Activated naive CD8-positive, alpha-beta T cell treated with anti-CD3 and anti-CD28 coated beads, Interleukin-2, amount 50 U/mL, for 16 hours (primary cell): Measurements from ENCODE around the gene NHP2.
"Not testable (repeated sequence)": the region's sequence is repeated elsewhere in the genome, so short reads cannot be mapped to it uniquely, and the experiment has no call there.

Experiments used
- DNase-seq: peaks from one replicate; pipeline ENCODE4 v3.0.0-alpha.2; 2020; ENCODE audit warnings: low read depth, low spot score

NHP2 gene

DNA sequence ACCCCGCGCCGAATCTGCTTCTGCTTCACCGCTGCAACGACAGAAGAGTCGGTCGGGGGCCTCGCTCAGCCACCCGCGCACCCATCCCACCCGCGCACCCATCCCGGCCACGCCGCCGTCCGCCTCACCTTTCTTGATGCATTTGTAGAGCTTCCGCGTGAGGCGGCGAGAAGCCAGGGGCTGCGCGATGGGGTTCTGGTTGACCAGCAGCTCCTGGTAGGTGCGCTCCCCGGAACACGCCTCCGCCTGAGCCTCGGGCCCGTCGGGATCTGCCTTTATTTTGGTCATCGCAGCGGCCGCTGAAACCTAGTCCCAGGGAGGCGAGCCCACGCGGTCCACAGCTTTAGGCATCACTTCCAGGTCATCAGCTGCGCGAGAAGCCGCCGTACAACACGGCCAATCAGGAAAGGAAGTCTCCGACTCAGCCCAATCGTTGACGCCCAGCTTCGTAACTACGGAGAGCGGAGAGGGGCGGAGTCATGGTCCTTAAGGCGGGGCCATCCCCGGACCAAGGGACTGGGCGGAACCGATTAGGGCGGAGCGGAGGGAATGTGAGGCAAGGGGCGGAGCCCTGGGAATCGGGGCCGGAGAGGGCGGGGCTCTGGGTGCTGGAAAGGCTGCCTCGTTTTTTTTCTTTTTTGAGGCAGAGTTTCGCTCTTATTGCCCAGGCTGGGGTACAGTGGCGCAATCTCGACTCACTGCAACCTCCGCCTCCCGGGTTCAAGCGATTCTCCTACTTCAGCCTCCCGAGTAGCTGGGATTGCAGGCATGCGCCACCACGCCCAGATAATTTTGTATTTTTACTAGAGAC is at the start of gene NHP2:
NHP2 (minus strand) TSS at position 356 of the 811 bp plus-strand sequence; CDS start at position 288, 68 bp downstream.
- DNase-seq = peak; percentile 97

DNA sequence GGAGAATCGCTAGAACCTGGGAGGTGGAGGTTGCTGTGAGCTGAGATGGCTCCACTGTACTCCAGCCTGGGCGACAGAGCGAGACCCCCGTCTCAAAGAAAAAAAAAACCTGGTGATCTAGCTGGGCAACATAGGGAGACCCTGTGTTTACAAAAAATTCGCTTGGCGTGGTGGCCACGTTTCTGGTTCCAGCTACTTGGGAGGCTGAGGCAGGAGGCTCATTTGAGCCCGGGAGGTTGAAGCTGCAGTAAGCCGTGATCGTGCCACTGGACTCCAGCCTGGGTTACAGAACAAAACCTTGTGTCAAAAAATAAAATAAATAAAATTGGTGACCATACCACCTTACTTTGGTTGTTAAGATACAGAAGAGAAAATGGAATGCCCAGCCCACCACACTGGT is 48.9 kb upstream of the NHP2 start:
- DNase-seq = no peak

DNA sequence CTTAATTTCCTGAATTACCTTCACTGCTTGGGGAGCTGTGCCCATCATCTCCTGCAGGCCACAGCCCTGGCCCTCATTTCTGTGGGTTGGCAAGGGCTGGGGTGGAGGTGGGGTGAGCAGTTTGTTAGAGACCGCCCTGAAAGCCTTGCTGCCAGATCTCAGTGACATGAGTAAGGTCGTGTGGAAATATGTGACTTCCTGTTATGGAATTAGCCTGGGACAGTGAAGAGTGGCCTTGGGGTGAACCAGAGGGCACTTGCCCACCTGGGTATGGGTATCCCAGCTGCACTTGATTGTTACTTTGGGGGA is 48.2 kb upstream of the NHP2 start:
- no peak for DNase-seq

DNA sequence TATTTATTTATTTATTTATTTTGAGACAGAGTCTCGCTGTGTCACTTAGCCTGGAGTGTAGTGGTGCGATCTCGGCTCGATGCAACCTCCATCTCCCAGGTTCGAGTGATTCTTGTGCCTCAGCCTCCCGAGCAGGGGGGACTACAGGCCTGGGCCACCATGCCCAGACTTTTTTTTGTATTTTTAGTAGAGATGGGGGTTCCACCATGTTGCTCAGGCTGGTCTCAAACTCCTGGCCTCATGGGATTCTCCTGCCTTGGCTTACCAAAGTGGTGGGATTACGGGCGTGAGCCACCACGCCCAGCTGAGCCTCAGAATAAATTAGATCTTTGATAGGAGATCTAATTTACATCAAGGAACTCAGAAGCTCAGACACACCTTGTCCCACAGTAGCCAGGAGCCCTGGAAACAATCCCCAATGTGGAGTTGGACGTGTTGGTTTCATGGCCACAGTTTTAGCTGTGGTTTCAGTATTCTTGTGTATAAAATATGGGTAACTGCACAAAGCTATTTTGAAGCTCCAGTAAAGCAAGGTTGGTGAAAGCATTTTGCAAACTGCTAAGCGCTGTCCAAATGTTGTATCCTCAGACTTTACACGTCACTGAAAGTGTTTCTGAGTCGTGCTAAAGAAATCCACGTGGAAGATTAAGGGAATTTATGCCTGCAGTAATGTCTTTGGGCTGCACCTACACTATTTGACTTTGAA is 47.7 kb upstream of the NHP2 start:
- no peak for DNase-seq

DNA sequence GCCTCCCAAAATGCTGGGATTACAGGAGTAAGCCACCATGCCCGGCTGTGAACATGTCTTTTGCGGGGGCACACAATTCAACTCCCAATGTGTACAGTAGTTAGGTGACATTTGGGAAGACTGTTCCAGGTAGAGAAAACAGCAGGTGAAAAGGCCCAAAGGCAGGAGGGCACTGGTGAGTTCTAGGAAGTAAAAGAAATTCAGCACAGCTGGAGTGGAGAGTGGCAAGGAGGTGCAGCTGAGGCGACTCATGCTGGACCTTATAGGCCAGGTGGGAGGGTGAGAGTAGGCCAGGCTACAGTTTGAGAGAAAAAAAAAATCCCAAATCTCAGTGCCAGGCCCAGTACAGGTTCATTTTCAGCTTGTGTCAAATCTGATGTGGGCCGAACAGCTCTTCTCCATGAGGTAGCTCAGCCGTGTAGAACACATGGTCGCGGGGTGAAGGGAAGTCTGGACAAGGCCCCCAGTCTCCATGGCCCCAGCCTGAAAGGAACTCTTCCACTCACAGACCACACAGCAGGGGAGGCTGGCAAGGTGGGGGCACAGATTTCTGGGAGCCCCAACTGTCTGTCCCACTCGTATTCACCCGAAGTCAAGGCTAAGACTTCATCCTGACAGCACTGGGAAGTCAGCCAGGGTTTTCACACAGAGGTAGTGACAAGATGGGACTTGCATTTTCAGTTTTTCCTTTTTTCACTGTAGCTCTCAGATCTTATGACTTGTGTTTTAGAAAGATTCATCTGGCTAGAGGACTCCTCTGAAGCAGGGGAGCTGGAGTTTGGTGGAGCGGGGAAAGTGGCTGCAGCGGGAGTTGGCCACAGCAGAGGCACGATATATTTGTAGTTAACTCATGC is 46.1 kb upstream of the NHP2 start:
- DNase-seq = no peak

DNA sequence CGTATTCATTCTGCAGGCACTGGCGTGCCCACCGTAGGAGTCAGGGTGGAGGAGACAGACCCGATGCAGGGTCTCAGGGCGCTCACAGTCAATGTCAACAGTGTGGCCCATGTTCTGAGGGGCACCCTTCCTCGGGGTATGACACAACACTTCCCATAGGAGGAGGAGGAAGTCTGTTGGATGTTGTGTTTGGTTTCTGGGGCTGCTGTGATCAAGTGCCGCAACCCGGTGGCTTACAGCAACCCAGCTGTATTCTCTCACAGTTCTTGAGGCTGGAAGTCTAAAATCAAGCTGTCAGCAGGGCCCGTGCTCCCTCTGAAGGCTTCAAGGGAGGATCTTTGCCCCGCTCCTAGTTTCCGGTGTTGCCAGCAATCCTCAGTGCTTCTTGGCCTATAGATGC is 45.0 kb upstream of the NHP2 start:
- no peak for DNase-seq

DNA sequence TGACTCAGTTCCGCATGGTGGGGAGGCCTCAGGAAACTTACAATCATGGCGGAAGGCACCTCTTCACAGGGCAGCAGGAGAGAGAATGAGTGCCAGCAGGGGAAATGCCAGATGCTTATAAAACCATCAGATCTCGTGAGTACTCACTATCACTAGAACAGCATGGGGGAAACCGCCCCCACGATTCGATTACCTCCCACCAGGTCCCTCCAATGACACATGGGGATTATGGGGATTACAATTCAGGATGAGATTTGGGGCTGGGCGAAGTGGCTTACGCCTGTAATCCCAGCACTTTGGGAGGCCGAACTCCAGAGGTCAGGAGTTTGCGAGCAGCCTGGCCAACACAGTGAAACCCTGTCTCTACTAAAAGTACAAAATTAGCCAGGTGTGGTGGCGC is 44.5 kb upstream of the NHP2 start:
- DNase-seq = not testable (repeated sequence)

DNA sequence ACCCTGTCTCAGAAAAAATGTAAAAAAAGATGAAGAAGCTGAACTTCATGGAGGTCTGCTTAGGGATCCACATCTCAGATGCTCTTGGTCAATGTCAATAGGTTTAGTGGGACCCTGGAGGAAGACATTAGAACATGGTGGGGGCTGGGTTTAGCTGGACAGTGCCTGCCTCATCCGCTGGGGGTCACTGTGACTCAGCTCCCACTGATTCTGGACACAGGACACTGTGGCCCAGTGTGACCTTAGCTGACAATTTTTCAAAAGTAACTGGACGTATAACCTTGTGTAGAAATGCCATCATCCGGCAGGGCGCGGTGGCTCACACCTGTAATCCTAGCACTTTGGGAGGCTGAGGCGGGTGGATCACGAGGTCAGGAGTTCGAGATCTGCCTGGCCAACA is 43.3 kb upstream of the NHP2 start:
- DNase-seq = no peak

DNA sequence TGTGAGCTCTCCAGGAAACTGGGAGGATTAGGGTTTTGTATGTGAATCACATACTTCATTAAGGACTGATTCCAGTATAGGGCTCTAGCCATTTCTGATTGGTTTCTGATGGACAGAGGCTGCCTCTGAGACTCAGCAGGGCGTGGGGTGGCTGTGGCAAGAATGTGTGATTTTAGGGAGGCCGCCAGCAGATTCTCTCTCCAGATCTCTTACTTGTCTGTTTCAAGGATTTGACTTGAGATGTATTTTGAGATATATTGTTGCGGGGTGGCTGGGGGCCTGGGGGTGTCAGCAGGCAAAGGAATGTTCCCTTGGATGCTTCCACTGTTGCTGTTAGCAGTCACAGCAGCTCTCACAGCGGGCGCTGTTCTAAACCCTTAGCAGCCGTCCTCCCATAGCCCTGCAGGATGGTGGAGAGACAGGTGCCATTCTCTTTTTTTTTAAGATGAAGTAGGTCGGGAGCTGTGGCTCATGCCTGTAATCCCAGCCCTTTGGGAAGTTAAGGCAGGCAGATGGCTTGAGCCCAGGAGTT is 42.7 kb upstream of the NHP2 start:
- DNase-seq = no peak

DNA sequence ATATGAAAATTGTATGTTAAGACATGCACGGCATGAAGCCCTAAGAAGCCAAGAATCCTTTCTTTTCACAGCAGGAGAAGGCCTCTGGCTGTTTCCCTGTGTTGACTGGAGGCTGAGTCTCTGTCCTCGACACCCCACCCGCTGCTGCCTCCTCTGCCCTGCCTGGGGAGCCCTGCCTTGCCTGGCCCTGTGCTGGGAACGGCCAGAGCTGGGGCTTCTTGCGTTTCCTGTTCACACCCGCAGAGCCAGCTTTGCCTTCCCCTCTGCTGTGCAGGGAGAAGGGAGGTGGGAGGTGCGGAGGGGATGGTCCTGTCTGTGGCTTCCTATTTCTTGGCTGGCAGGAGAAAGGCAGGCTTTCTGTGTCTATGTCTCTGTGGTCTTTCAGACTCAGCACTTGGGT is 40.3 kb upstream of the NHP2 start:
- no peak for DNase-seq

DNA sequence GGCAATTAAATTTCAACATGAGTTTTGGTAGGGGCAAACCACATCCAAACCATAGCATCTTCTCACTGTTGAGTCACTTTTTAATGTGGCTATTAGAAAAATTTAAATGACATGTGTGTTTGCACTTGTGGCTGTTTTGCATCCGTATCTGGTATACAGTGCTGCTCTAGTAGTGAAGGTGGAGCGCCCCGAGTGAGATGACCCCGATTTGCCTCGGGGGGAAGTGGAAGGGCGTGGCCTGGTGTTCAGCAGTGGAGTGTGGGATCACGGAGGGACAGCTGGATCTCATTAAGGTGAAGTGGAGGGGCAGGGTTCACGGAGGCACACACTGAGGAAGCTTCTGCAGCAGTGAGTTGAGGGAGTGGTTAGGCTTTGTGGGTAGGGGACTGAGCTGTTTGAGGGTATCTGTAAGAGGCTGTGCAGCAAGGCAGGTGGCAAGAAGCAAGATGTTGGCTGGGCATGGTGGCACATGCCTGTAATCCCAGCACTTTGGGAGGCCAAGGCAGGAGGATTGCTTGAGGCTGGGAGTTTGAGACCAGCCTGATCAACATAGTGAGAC is 39.6 kb upstream of the NHP2 start:
- DNase-seq = no peak

DNA sequence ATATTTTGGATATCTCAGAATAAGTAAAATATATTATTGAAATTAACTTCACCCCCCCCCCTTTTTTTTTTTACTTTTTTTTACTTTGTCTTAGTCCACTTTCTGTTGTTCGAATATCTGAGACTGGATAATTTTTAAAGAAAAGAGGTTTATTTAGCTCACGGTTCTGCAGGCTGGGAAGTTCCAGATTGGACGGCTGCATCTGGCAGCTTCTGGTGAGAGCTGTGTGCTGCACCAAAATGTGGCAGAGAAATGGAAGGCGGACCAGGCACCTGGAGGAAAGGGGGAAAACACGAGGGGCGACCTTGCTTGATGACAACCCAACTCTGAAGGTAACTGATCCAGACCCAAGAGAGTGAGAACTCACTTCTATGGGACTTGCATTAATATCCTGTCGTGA is 39.1 kb upstream of the NHP2 start:
- no peak for DNase-seq

DNA sequence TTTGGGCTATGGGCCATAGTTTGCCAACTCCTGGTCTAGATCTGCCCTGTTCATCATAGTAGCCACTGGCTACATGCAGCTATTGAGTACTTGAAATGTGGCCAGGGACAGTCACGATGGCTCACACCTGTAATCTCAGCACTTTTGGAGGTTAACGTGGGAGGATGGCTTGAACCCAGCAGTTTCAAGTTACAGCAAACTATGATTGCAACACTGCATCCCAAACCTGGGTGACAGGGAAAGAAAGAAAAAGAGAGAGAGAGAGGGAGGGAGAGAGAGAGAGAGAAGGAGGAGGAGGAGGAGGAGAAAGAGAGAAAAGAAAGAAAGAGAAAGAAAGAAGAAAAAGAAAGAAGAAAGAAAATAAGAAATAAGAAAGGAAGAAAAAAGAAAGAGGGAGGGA is 38.6 kb upstream of the NHP2 start:
- DNase-seq = no peak

DNA sequence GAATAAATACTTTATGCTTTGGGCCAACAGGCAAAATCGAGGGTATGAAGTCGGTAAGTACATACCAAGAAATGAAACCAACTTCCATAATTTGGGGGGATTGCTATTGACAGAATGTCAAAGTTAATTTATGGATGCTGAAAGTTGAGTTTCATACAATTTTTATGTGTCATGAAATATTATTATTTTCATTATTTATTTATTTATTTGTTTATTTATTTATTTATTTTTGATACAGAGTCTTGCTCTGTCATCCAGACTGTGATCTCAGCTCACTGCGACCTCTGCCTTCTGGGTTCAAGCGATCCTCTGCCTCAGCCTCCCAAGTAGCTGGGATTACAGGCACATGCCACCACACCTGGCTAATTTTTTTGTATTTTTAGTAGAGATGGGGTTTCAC is 38.0 kb upstream of the NHP2 start:
- no peak for DNase-seq

DNA sequence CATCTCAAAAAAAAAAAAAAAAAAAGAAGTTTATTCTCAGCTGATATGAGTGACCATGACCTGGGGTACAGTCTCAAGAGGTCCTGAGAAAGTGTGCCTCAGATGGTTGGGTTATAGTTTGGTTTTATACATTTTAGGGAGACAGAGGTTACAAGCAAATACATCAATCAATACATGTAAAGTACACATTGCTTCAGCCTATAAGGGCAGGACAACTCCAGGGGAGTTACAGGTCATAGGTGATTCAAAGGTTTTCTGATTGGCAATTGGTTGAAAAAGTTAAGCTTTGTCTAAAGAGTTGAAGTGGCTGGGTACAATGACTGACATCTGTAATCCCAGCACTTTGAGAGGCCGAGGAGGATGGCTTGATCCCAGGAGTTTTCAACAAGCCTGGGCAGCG is 35.7 kb upstream of the NHP2 start:
- DNase-seq = no peak

DNA sequence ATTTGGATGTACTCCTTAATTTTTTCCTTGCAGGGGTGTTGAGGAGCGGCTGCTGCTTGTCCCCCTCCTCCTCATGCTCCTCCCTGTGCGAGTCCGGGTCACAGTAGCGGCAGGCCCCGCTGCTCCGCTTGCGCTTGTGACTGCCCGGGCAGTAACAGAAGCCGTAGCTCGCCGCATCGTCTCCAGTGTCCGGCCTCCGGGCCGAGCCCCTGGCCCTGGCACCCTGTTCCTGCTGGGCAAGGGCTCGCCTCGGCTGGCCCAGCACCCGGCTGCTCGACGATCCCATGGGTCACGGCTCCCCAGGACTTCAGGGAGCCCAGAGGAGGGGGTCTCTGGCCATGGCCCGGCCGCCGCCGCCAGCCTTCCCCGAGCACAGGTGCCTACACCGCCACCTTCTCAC is 33.3 kb upstream of the NHP2 start, which contains the start of gene GMCL2:
GMCL2 (minus strand) TSS at position 358 of the 400 bp plus-strand sequence; CDS start at position 286, 72 bp downstream.
- no peak for DNase-seq

DNA sequence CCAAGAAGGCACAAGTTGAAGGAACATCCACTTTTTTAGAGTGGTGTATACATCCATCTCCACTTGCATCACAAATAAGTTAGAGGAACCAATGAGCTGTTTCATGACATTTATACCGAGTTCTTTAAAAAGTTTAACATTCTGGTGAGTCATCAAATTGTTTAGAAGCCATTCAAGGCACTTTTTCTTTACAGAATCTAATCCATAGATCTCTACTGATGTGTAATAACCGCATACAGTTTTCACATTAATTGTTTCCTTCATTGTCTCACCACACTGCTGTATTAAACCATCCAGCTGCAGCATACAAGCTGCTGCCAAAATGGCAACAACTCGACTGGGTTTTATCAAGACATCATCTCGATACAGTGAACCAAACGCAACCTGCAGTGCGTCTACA is 32.7 kb upstream of the NHP2 start:
- no peak for DNase-seq

DNA sequence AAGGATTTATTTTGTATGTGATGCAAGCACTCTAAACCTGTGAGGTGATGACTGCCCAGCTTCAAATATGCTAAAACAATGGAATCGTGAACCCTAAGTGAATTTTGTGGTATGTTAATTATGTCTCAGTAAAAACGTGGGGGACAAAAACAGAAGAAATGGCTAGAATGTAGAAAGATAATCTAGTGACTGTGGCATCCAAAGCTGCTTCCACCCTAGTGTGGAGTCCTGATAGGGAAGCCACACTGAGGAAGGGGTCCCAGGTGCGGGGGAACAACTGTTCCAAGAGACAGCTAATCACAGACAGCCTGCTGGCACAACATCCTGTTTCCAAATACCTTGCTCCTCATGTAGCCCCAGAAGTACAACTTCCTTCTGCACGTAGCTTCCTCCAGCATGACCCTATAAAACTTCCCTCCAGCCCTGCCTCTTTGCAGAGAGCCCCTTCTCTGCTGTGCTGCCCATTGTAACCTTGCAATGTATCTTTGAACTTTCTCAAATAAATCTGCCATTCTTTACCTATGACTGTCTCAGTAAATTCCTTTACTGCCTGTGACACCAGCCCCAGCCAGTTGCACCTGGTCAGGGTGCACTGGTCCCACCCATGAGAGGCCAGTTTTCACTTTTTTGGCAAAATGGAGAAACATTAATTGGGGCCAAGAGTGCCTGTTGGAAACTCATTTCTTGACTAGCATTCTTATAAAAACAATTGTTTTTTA is 28.6 kb upstream of the NHP2 start:
- no peak for DNase-seq

DNA sequence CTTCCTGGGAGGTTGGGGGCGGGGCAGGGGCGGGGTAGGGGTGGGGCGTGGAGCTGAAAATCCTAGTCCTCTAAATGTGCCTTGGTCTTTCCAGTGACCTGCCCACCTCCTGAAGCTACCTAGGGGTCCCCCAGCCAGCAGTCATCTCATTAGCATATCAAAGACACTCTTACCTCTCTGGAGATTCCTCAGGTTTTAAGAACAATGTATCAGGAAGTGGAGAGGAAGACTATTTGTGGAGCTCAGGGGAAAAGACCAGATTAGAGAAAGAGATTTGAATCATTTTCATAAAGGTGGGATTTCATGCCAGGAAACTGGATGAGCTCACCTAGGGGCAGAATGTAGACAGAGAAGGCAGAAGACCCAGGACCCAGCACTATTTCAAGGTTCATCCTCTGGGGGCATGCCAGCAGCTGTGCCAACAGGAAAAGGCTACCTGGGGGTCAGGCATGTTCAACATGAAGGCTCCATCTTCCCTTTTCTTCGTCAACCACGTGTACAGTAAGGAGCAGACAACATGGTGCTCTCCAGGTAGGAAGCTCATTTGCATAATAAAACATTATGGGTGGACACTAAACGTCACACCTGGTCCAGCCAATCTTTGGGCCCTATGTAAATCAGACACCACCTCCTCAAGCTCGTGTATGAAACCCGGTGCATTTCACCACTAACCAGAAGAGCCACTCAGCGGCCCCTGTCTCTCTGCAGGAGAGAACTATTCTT is 26.6 kb upstream of the NHP2 start:
- DNase-seq = no peak

DNA sequence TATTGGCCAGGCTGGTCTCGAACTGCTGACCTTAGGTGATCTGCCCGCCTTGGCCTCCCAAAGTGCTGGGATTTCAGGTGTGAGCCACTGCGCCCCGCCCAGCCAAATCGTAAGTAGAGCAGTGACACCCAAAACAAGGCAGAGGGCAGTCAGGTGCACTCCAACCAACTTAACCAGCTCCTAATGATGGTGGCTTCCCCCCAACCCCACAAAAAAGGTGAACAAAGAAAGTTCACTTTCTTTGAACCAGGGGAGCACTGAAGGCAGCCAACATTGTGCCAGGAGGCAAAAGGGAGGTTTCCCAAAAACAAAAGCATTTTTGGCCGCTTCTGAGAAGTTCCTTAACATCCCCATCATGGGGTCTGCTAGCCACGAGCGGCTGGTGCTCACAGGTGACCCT is 23.9 kb upstream of the NHP2 start:
- DNase-seq = no peak
